ENCODE data around the gene FAM120B.

The FAM120B gene

GRCh38 chr6:170443151-170443662 is 136.6 kb downstream of the FAM120B start:
- DNase-seq (ENCODE audit: low spot score): no peak

GRCh38 chr6:170444056-170444591 is 137.6 kb downstream of the FAM120B start:
- no peak for DNase-seq (ENCODE audit: low spot score)

- no peak for DNase-seq (ENCODE audit: low spot score)
Measured at GRCh38 chr6:170444811-170445211, 138.3 kb downstream of the FAM120B start.

GRCh38 chr6:170445487-170445886 is 138.9 kb downstream of the FAM120B start:
- no peak for DNase-seq (ENCODE audit: low spot score)

- DNase-seq (ENCODE audit: low spot score): no peak
Measured at GRCh38 chr6:170445971-170446370, 139.4 kb downstream of the FAM120B start.

- no peak for DNase-seq (ENCODE audit: low spot score)
Measured at GRCh38 chr6:170446841-170447560, 140.4 kb downstream of the FAM120B start.

- DNase-seq (ENCODE audit: low spot score): no peak
Measured at GRCh38 chr6:170447561-170447930, 141.0 kb downstream of the FAM120B start.

GRCh38 chr6:170448317-170448716 is 141.8 kb downstream of the FAM120B start:
- no peak for DNase-seq (ENCODE audit: low spot score)

GRCh38 chr6:170448751-170449630 is 142.4 kb downstream of the FAM120B start:
- DNase-seq (ENCODE audit: low spot score): no peak

- no peak for DNase-seq (ENCODE audit: low spot score)
Measured at GRCh38 chr6:170449835-170450753, 143.5 kb downstream of the FAM120B start.

- DNase-seq (ENCODE audit: low spot score): no peak
Measured at GRCh38 chr6:170450916-170451761, 144.6 kb downstream of the FAM120B start.

- no peak for DNase-seq (ENCODE audit: low spot score)
Measured at GRCh38 chr6:170451762-170452651, 145.4 kb downstream of the FAM120B start.

GRCh38 chr6:170452767-170453545 is 146.4 kb downstream of the FAM120B start:
- no peak for DNase-seq (ENCODE audit: low spot score)

- DNase-seq (ENCODE audit: low spot score): no peak
Measured at GRCh38 chr6:170453586-170454511, 147.3 kb downstream of the FAM120B start.

- DNase-seq (ENCODE audit: low spot score): no peak
Measured at GRCh38 chr6:170454512-170455285, 148.1 kb downstream of the FAM120B start.

- DNase-seq (ENCODE audit: low spot score): no peak
Measured at GRCh38 chr6:170455335-170455979, 148.9 kb downstream of the FAM120B start.

All from SK-N-DZ (cell line).